HepG2 (cell line): ENCODE measurements around the gene P4HTM. TPM values are rescaled to one million over a fixed set of nuclear protein-coding genes. Genes with fewer than 3 reads are reported as not detected.

ENCODE experiments used
- ATAC-seq: fragments of 200-7000 bp; cut with Tn5 transposase; 3 replicates; pipeline ENCODE4 v1.9.1; 2020; ENCODE audit warnings: mild to moderate bottlenecking, moderate library complexity
- BruUV-seq: library from RNA; stranded (reverse); fragments of 400-500 nt; replicated peaks from 2 replicates; lab custom pipeline; 2021; lab: Mats Ljungman, UMichigan
- CTCF ChIA-PET: fragments of 300-600 bp; formaldehyde crosslinking; extraction: SDS; loops from one replicate; lab custom pipeline; 2021; ENCODE audit warnings: low total read pairs, inconsistent platforms, low intra/inter-chr PET ratio; lab: Yijun Ruan, JAX
- POLR2A ChIA-PET: fragments of 350-600 bp; sonication (Branson Sonifier 250); formaldehyde crosslinking; loops from one replicate; lab custom pipeline; 2020; ENCODE audit warnings: antibody characterized with exemption, inconsistent platforms; lab: Yijun Ruan, JAX
- DNase-seq: peaks from one replicate; pipeline ENCODE4 v3.0.0-alpha.2; 2015; ENCODE audit warnings: low spot score
- FAIRE-seq: peaks from 3 replicates; lab custom pipeline; 2011; peaks lifted over from hg19 to GRCh38; lab: Jason Lieb, UNC
- H2AFZ ChIP-seq: one replicate; pipeline ENCODE4 v1.6.1; 2011; ENCODE audit warnings: low read length, inconsistent platforms
- H3K27ac ChIP-seq: fragments of 300-600 bp; 3 replicates; pipeline ENCODE4 v1.8.0; 2011; ENCODE audit warnings: mixed run types, mild to moderate bottlenecking, mixed read lengths, low read length, inconsistent platforms; ENCODE audit not compliant: insufficient read depth; ENCODE audit errors: extremely low read length
- H3K27me3 ChIP-seq, 2 experiments: fragments of 200-600 bp in 1 of 2; 2 replicates in 1 of 2; 3 replicates in 1 of 2; pipeline versions ENCODE4 v1.6.0 to v1.8.0; 2011; ENCODE audit warnings: low read length in 2 of 2, mild to moderate bottlenecking in 2 of 2, moderate library complexity in 2 of 2, inconsistent platforms in 1 of 2; ENCODE audit not compliant: insufficient read depth in 2 of 2, control insufficient read depth in 1 of 2
- H3K36me3 ChIP-seq, 2 experiments: fragments of 200-600 bp in 1 of 2; replicated peaks in 1 of 2; 2 replicates in 1 of 2; 3 replicates in 1 of 2; pipeline versions ENCODE4 v1.5.1 to v1.8.0; 2011; ENCODE audit warnings: low read length in 2 of 2, inconsistent platforms in 1 of 2; ENCODE audit not compliant: insufficient read depth in 2 of 2, control insufficient read depth in 1 of 2
- H3K4me1 ChIP-seq: 2 replicates; pipeline ENCODE4 v1.5.1; 2012; ENCODE audit warnings: low read length, inconsistent platforms; ENCODE audit not compliant: insufficient read depth
- H3K4me2 ChIP-seq: 2 replicates; pipeline ENCODE4 v1.6.0; 2011; ENCODE audit warnings: low read depth, low read length, inconsistent platforms
- H3K4me3 ChIP-seq, 3 experiments: fragments of 200-600 bp in 1 of 3; sonication (generic), shearing (Covaris generic) in 1 of 3; replicated peaks in 1 of 3; 2 replicates each; pipeline ENCODE4 v1.5.1; 2011 to 2016; ENCODE audit warnings: low read length in 3 of 3, inconsistent platforms in 2 of 3, low read depth in 2 of 3, mild to moderate bottlenecking in 2 of 3, control low read depth in 1 of 3, mixed read lengths in 1 of 3; ENCODE audit not compliant: insufficient read depth in 1 of 3
- H3K79me2 ChIP-seq: one replicate; pipeline ENCODE4 v1.6.1; 2011; ENCODE audit warnings: low read length, inconsistent platforms; ENCODE audit not compliant: insufficient read depth
- H3K9ac ChIP-seq: 2 replicates; pipeline ENCODE4 v1.6.0; 2011; ENCODE audit warnings: mild to moderate bottlenecking, low read depth, low read length, inconsistent platforms; ENCODE audit not compliant: insufficient read depth
- H3K9me3 ChIP-seq: 2 replicates; pipeline ENCODE4 v1.5.1; 2012; ENCODE audit warnings: mild to moderate bottlenecking, low read length
- H4K20me1 ChIP-seq: 2 replicates; pipeline ENCODE4 v1.6.0; 2011; ENCODE audit warnings: inconsistent platforms, mild to moderate bottlenecking, low read length, moderate library complexity; ENCODE audit not compliant: insufficient read depth
- AKAP8 ChIP-seq: sonication (generic); formaldehyde crosslinking; IDR thresholded peaks from 2 replicates; pipeline ENCODE4 v1.5.1; 2020; ENCODE audit warnings: mild to moderate bottlenecking, missing genetic modification reagents
- EED ChIP-seq: sonication (generic); formaldehyde crosslinking; IDR thresholded peaks from 2 replicates; pipeline ENCODE4 v1.5.0; 2020; ENCODE audit warnings: mild to moderate bottlenecking, missing genetic modification reagents
- NFE2L1 ChIP-seq: sonication (generic); formaldehyde crosslinking; IDR thresholded peaks from 2 replicates; pipeline ENCODE4 v1.4.0; 2020; ENCODE audit warnings: missing genetic modification reagents, mild to moderate bottlenecking, borderline replicate concordance
- RAD21 ChIP-seq: fragments of 450-650 bp; formaldehyde crosslinking; IDR thresholded peaks from 2 replicates; pipeline ENCODE4 v1.5.0; 2020; ENCODE audit warnings: mild to moderate bottlenecking
- SAP130 ChIP-seq: IDR thresholded peaks from 2 replicates; pipeline ENCODE4 v1.6.1; 2016; ENCODE audit warnings: low read depth
- SRSF4 ChIP-seq: fragments of 200-400 bp; formaldehyde crosslinking; IDR thresholded peaks from one replicate; pipeline ENCODE4 v1.6.1; 2018; ENCODE audit warnings: mild to moderate bottlenecking, low read depth, low read length, moderate library complexity; ENCODE audit not compliant: poor library complexity, severe bottlenecking
- STAG1 ChIP-seq: sonication (generic); formaldehyde crosslinking; IDR thresholded peaks from 2 replicates; pipeline ENCODE4 v1.4.0; 2020; ENCODE audit warnings: missing genetic modification reagents
- TEAD3 ChIP-seq: optimal IDR thresholded peaks from 2 replicates; pipeline ENCODE3; 2016; ENCODE audit warnings: borderline replicate concordance
- ZNF124 ChIP-seq: sonication (generic); formaldehyde crosslinking; IDR thresholded peaks from 2 replicates; pipeline ENCODE4 v1.4.0; 2020; ENCODE audit warnings: missing genetic modification reagents
- WGBS: methylation state at CpG from one replicate; pipeline ENCODE4 v1.1.6; 2017; ENCODE audit warnings: low lambda C conversion rate; 5-methylcytosine and 5-hydroxymethylcytosine counted together
- in situ Hi-C: cut with HindIII; loops from 2 replicates; pipeline ENCODE4 v1.10.0; 2017; ENCODE audit warnings: low pct_unique_long_range_greater_than_20kb; ENCODE audit not compliant: extremely low pct_ligation_motif_present
- intact Hi-C: fragments of 100-400 bp; cut with micrococcal nuclease; formaldehyde crosslinking; loops from one replicate; pipeline ENCODE4 v1.10.0; 2022; ENCODE audit not compliant: unreplicated experiment
- polyA plus RNA-seq, 8 experiments: library from polyadenylated mRNA; depleted of rRNA in 3 of 8; stranded (reverse) in 7 of 8; unstranded in 1 of 8; fragments of >200 nt; fragmentation: Illumina TruSeq in 4 of 8; extraction: Trizol in 4 of 8; gene quantifications; 2 replicates each; pipeline versions ENCODE4 v1.2.1 to v1.2.3, GENCODE V29; 2011 to 2016; ENCODE audit warnings: low read depth in 4 of 8, missing spikeins in 1 of 8, mixed read lengths in 1 of 8; ENCODE audit not compliant: insufficient read depth in 1 of 8
- total RNA-seq, 5 experiments: library from RNA; depleted of rRNA; stranded (reverse); fragments of >200 nt; fragmentation: Illumina TruSeq; extraction: Trizol; gene quantifications; 2 replicates each; pipeline ENCODE4 v1.2.3, GENCODE V29; 2016; ENCODE audit warnings: low read depth in 1 of 5
- TF ChIP-seq, protein P1 (sequence below): sonication (generic); formaldehyde crosslinking; IDR thresholded peaks from 2 replicates; pipeline ENCODE4 v1.4.0; 2020; ENCODE audit warnings: mild to moderate bottlenecking, missing genetic modification reagents
- TF ChIP-seq, protein P2 (sequence below), 2 experiments: fragments of 450-650 bp in 1 of 2; sonication (generic) in 1 of 2; formaldehyde crosslinking in 1 of 2; IDR thresholded peaks; 2 replicates each; pipeline versions ENCODE4 v1.6.1 to v1.8.0; 2016 to 2022; ENCODE audit warnings: antibody characterized with exemption in 1 of 2, mild to moderate bottlenecking in 1 of 2, missing genetic modification reagents in 1 of 2

Gene P4HTM
- total and polyA plus RNA-seq, 2 of the 13 experiments (the other 11 are each of a cell fraction or from before 2014, with no cell fraction given), result 0.01 TPM; not detected in 1

DNA sequence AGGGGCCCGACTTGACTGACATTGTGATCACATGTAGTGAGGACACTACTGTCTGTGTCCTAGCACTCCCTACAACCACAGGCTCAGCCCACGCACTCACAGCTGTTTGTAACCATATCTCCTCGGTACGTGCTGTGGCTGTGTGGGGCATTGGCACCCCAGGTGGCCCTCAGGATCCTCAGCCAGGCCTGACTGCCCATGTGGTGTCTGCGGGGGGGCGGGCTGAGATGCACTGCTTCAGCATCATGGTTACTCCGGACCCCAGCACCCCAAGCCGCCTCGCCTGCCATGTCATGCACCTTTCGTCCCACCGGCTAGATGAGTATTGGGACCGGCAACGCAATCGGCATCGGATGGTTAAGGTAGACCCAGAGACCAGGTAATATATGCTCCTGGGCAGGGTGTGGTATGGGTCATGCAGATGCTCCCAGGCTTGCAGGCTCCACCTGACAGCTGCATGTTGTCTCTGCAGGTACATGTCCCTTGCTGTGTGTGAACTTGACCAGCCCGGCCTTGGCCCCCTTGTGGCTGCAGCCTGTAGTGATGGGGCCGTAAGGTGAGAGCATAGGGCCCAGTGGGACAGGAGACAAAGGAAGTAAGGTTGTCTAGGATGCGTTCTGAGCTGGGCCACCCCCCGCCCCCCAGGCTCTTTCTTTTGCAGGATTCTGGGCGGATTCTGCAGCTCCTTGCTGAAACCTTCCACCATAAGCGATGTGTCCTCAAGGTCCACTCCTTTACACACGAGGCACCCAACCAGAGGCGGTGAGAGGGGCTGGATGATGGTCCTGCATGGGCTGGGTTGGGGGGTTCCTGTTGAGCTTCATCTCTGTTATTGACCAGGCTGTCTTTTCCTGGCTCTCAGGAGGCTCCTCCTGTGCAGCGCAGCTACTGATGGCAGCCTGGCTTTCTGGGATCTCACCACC is 24.0 kb downstream of the P4HTM start (continued):
- TF ChIP-seq, protein P1, sequence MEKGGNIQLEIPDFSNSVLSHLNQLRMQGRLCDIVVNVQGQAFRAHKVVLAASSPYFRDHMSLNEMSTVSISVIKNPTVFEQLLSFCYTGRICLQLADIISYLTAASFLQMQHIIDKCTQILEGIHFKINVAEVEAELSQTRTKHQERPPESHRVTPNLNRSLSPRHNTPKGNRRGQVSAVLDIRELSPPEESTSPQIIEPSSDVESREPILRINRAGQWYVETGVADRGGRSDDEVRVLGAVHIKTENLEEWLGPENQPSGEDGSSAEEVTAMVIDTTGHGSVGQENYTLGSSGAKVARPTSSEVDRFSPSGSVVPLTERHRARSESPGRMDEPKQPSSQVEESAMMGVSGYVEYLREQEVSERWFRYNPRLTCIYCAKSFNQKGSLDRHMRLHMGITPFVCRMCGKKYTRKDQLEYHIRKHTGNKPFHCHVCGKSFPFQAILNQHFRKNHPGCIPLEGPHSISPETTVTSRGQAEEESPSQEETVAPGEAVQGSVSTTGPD, result no peak
- peak; percentile 65 for TF ChIP-seq STAG1 (CRISPR knock-in tag)
- peak; percentile 40; the same call in 1 of the 2 replicates for TF ChIP-seq SAP130 (CRISPR knock-in tag)
- no peak for TF ChIP-seq AKAP8
- peak; percentile 63 for TF ChIP-seq RAD21

DNA sequence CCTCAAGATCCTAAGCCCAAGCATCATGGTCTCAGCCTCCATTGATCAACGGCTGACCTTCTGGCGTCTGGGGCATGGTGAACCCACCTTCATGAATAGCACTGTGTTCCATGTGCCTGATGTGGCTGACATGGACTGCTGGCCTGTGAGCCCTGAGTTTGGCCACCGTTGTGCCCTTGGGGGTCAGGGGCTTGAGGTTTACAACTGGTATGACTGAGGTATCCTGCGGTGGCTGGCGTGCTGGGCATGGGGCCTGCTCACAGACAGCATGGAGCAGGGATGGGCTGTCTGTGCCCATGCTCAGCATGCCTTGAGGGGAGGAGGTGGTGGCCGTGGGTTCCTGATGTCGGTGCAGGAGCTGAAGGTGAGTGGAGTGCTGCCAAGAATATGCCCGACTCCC is 25.0 kb downstream of the P4HTM start:
- H3K4me1 ChIP-seq, result peaks cover 23% of the 10 kb centered on the region
- H2AFZ ChIP-seq, result no peak overlapping the region
- peaks cover 20 to 48% of the 10 kb centered on the region in 2 experiments for H3K36me3 ChIP-seq
- intact Hi-C loops, result loop anchor here (2.0 kb wide), 1 partner anchor 28 kb away; no protein-coding TSS in a partner anchor
- H3K9ac ChIP-seq, result no peak overlapping the region
- 90% methylated on average over 8 of the region's 8 CpGs for WGBS
- CTCF ChIA-PET, result interaction anchor here (1.5 kb wide), 1 partner anchor 27 kb away, joined by 12 read pairs; no protein-coding TSS in a partner anchor
- peaks cover 21% of the 10 kb centered on the region for H3K79me2 ChIP-seq
- H3K4me3 ChIP-seq, result no peak overlapping the region
- no peak overlapping the region for H3K27ac ChIP-seq
- in situ Hi-C loops, result no loop called here
- H4K20me1 ChIP-seq, result peaks cover 26% of the 10 kb centered on the region; the same call in 1 of the 2 replicates
- H3K27me3 ChIP-seq, result no peaks in the 10 kb centered on the region
- POLR2A ChIA-PET, result interaction anchor here (1.7 to 12.8 kb wide), 3 partner anchors 7 to 14 kb away, joined by 8 to 280 read pairs (median 10); partner anchors contain the start of genes DALRD3, IMPDH2, NDUFAF3 and WDR6
- H3K4me2 ChIP-seq, result no peak overlapping the region
- BruUV-seq, result no TSS peak
- DNase-seq, result no peak
- no peak for ATAC-seq
- H3K9me3 ChIP-seq, result no peaks in the 10 kb centered on the region
- no peak for FAIRE-seq
- no peak for TF ChIP-seq TEAD3
- TF ChIP-seq, protein P2, sequence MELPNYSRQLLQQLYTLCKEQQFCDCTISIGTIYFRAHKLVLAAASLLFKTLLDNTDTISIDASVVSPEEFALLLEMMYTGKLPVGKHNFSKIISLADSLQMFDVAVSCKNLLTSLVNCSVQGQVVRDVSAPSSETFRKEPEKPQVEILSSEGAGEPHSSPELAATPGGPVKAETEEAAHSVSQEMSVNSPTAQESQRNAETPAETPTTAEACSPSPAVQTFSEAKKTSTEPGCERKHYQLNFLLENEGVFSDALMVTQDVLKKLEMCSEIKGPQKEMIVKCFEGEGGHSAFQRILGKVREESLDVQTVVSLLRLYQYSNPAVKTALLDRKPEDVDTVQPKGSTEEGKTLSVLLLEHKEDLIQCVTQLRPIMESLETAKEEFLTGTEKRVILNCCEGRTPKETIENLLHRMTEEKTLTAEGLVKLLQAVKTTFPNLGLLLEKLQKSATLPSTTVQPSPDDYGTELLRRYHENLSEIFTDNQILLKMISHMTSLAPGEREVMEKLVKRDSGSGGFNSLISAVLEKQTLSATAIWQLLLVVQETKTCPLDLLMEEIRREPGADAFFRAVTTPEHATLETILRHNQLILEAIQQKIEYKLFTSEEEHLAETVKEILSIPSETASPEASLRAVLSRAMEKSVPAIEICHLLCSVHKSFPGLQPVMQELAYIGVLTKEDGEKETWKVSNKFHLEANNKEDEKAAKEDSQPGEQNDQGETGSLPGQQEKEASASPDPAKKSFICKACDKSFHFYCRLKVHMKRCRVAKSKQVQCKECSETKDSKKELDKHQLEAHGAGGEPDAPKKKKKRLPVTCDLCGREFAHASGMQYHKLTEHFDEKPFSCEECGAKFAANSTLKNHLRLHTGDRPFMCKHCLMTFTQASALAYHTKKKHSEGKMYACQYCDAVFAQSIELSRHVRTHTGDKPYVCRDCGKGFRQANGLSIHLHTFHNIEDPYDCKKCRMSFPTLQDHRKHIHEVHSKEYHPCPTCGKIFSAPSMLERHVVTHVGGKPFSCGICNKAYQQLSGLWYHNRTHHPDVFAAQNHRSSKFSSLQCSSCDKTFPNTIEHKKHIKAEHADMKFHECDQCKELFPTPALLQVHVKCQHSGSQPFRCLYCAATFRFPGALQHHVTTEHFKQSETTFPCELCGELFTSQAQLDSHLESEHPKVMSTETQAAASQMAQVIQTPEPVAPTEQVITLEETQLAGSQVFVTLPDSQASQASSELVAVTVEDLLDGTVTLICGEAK (IDR thresholded peaks at IDR 0.05), result no peak
- TF ChIP-seq, protein P2 (CRISPR knock-in tag; IDR thresholded peaks at IDR 0.05), result 0 out of 2 replicates have a peak, but pooled peaks have one; percentile 20
- TF ChIP-seq SRSF4, result no peak
- no peak for TF ChIP-seq EED (CRISPR knock-in tag)
- no peak for TF ChIP-seq ZNF124 (CRISPR knock-in tag)
- no peak for TF ChIP-seq NFE2L1 (CRISPR knock-in tag)
